IMR-90 (cell line): ENCODE measurements around the gene MEIS1. TPM values are rescaled to one million over a fixed set of nuclear protein-coding genes. Genes with fewer than 3 reads are reported as not detected.

Experiments
- ATAC-seq: fragments of 200-7000 bp; cut with Tn5 transposase; 2 replicates; pipeline ENCODE4 v1.9.1; 2020; ENCODE audit warnings: low read depth, mild to moderate bottlenecking, moderate library complexity
- BruUV-seq: library from RNA; stranded (reverse); fragments of 400-500 nt; replicated peaks from 2 replicates; lab custom pipeline; 2021; lab: Mats Ljungman, UMichigan
- CTCF ChIA-PET: fragments of 300-600 bp; formaldehyde crosslinking; extraction: SDS; loops from one replicate; lab custom pipeline; 2021; ENCODE audit warnings: antibody characterized with exemption; lab: Yijun Ruan, JAX
- POLR2A ChIA-PET: fragments of 300-600 bp; sonication (Branson Sonifier 250); formaldehyde crosslinking; loops from one replicate; lab custom pipeline; 2022; ENCODE audit warnings: antibody characterized with exemption; ENCODE audit not compliant: unreplicated experiment; lab: Charles Lee
- DNase-seq: peaks from one replicate; pipeline ENCODE4 v3.0.0; 2013
- H2AFZ ChIP-seq: replicated peaks from 2 replicates; pipeline ENCODE3; 2013; ENCODE audit warnings: low read length, mild to moderate bottlenecking; ENCODE audit not compliant: poor library complexity
- H2AK5ac ChIP-seq: 2 replicates; pipeline ENCODE4 v1.6.1; 2013; ENCODE audit warnings: low read depth, low read length, inconsistent platforms
- H2AK9ac ChIP-seq: replicated peaks from 2 replicates; pipeline ENCODE3; 2013; ENCODE audit warnings: mild to moderate bottlenecking, low read depth, low read length, moderate library complexity; ENCODE audit not compliant: poor library complexity
- H2BK120ac ChIP-seq: 2 replicates; pipeline ENCODE4 v1.6.1; 2013; ENCODE audit warnings: low read depth, low read length, inconsistent platforms
- H2BK15ac ChIP-seq: 3 replicates; pipeline ENCODE4 v1.6.1; 2013; ENCODE audit warnings: low read depth, low read length, inconsistent platforms
- H2BK20ac ChIP-seq: 2 replicates; pipeline ENCODE4 v1.6.1; 2013; ENCODE audit warnings: low read depth, mild to moderate bottlenecking, inconsistent platforms, low read length, moderate library complexity
- H2BK5ac ChIP-seq: 2 replicates; pipeline ENCODE4 v1.6.1; 2013; ENCODE audit warnings: mild to moderate bottlenecking, low read depth, low read length, inconsistent platforms; ENCODE audit not compliant: poor library complexity, severe bottlenecking
- H3K14ac ChIP-seq: replicated peaks from 2 replicates; pipeline ENCODE4 v1.6.1; 2013; ENCODE audit warnings: low read depth, low read length, inconsistent platforms
- H3K18ac ChIP-seq: 2 replicates; pipeline ENCODE4 v1.6.1; 2013; ENCODE audit warnings: low read depth, low read length, control low read depth
- H3K23ac ChIP-seq: 2 replicates; pipeline ENCODE4 v1.6.1; 2013; ENCODE audit warnings: low read depth, low read length, inconsistent platforms
- H3K27ac ChIP-seq: 2 replicates; pipeline ENCODE4 v1.5.1; 2013; ENCODE audit warnings: mild to moderate bottlenecking, control low read depth, low read length; ENCODE audit not compliant: insufficient read depth
- H3K27me3 ChIP-seq: 2 replicates; pipeline ENCODE4 v1.6.1; 2013; ENCODE audit warnings: low read length; ENCODE audit not compliant: control insufficient read depth, insufficient read depth
- H3K36me3 ChIP-seq: 2 replicates; pipeline ENCODE4 v1.6.1; 2013; ENCODE audit warnings: low read length, mixed read lengths; ENCODE audit not compliant: control insufficient read depth, insufficient read depth
- H3K4ac ChIP-seq: 2 replicates; pipeline ENCODE4 v1.6.1; 2013; ENCODE audit warnings: low read depth, low read length, inconsistent platforms
- H3K4me1 ChIP-seq: 2 replicates; pipeline ENCODE4 v1.6.1; 2013; ENCODE audit warnings: low read length, mixed read lengths; ENCODE audit not compliant: control insufficient read depth, insufficient read depth
- H3K4me2 ChIP-seq: 2 replicates; pipeline ENCODE4 v1.6.1; 2013; ENCODE audit warnings: low read depth, mild to moderate bottlenecking, control low read depth, low read length, moderate library complexity
- H3K4me3 ChIP-seq: 2 replicates; pipeline ENCODE4 v1.5.1; 2013; ENCODE audit warnings: low read depth, mild to moderate bottlenecking, control low read depth, low read length, moderate library complexity; ENCODE audit not compliant: insufficient read depth
- H3K56ac ChIP-seq: 2 replicates; pipeline ENCODE4 v1.6.1; 2013; ENCODE audit warnings: low read length, inconsistent platforms; ENCODE audit not compliant: insufficient read depth; ENCODE audit errors: extremely low read depth
- H3K79me1 ChIP-seq, 2 experiments: 2 replicates each; pipeline ENCODE4 v1.6.1; 2013; ENCODE audit warnings: low read length in 2 of 2, inconsistent platforms in 1 of 2, low read depth in 1 of 2
- H3K9ac ChIP-seq: 2 replicates; pipeline ENCODE4 v1.6.1; 2013; ENCODE audit warnings: low read depth, low read length, control low read depth
- H3K9me1 ChIP-seq: 2 replicates; pipeline ENCODE4 v1.6.1; 2013; ENCODE audit warnings: low read length, inconsistent platforms; ENCODE audit not compliant: insufficient read depth
- H3K9me3 ChIP-seq: 2 replicates; pipeline ENCODE4 v1.6.1; 2013; ENCODE audit warnings: low read length; ENCODE audit not compliant: control insufficient read depth, insufficient read depth
- H4K20me1 ChIP-seq: 2 replicates; pipeline ENCODE4 v1.6.1; 2013; ENCODE audit warnings: low read length, inconsistent platforms; ENCODE audit not compliant: insufficient read depth
- H4K5ac ChIP-seq: 2 replicates; pipeline ENCODE4 v1.6.1; 2013; ENCODE audit warnings: mild to moderate bottlenecking, low read depth, low read length, control low read depth
- H4K8ac ChIP-seq, 2 experiments: 2 replicates each; pipeline ENCODE4 v1.6.1; 2013; ENCODE audit warnings: low read depth in 2 of 2, low read length in 2 of 2, control low read depth in 1 of 2, inconsistent platforms in 1 of 2
- H4K91ac ChIP-seq: 2 replicates; pipeline ENCODE4 v1.6.1; 2013; ENCODE audit warnings: low read depth, low read length, inconsistent platforms; ENCODE audit not compliant: insufficient read depth
- CHD1 ChIP-seq: IDR thresholded peaks from 2 replicates; pipeline ENCODE4 v1.6.1; 2012; ENCODE audit warnings: low read depth, low read length, improper control_type of control experiment
- CTCF ChIP-seq: conservative IDR thresholded peaks from 2 replicates; pipeline ENCODE4 v1.5.1; 2012; ENCODE audit warnings: mild to moderate bottlenecking, low read depth, low read length, improper control_type of control experiment
- FOS ChIP-seq: fragments of 150-350 bp; IDR thresholded peaks from 2 replicates; pipeline ENCODE4 v1.6.1; 2016; ENCODE audit warnings: low read depth, low read length
- MAZ ChIP-seq: IDR thresholded peaks from 2 replicates; pipeline ENCODE4 v1.6.1; 2012; ENCODE audit warnings: low read depth, mild to moderate bottlenecking, low read length, improper control_type of control experiment, moderate library complexity, borderline replicate concordance
- MXI1 ChIP-seq: IDR thresholded peaks from 2 replicates; pipeline ENCODE4 v1.6.1; 2012; ENCODE audit warnings: low read depth, mild to moderate bottlenecking, low read length, moderate library complexity, borderline replicate concordance
- NFE2L2 ChIP-seq: fragments of 150-350 bp; IDR thresholded peaks from 2 replicates; pipeline ENCODE4 v1.6.1; 2016; ENCODE audit warnings: low read depth, mild to moderate bottlenecking, low read length
- POLR2A ChIP-seq: IDR thresholded peaks from 2 replicates; pipeline ENCODE4 v1.6.1; 2012; ENCODE audit warnings: mild to moderate bottlenecking, low read depth, low read length
- RAD21 ChIP-seq: IDR thresholded peaks from 2 replicates; pipeline ENCODE4 v1.6.1; 2012; ENCODE audit warnings: low read length, improper control_type of control experiment
- RCOR1 ChIP-seq: IDR thresholded peaks from 2 replicates; pipeline ENCODE4 v1.6.1; 2012; ENCODE audit warnings: mild to moderate bottlenecking, low read length, improper control_type of control experiment; ENCODE audit not compliant: insufficient replicate concordance
- RFX5 ChIP-seq: IDR thresholded peaks from 2 replicates; pipeline ENCODE4 v1.8.0; 2012; ENCODE audit warnings: low read depth, mild to moderate bottlenecking, low read length, moderate library complexity
- WGBS, 2 experiments: methylation state at CpG; one replicate each; pipeline versions ENCODE4 v1.1.5 to v1.1.7; 2013; ENCODE audit warnings: missing lambda C conversion rate in 2 of 2; ENCODE audit not compliant: insufficient read length in 1 of 2; ENCODE audit errors: extremely low coverage in 2 of 2; 5-methylcytosine and 5-hydroxymethylcytosine counted together
- dilution Hi-C: fragments of 300-500 bp; cut with HindIII; formaldehyde crosslinking; loops from one replicate; pipeline ENCODE4 v1.14.3; 2018; ENCODE audit warnings: low sequenced_read_pairs; ENCODE audit not compliant: unreplicated experiment
- in situ Hi-C: fragments of 300-500 bp; cut with MboI; formaldehyde crosslinking; loops from 3 replicates; pipeline ENCODE4 v1.14.3; 2019; ENCODE audit warnings: low sequenced_read_pairs, inconsistent platforms, mixed read lengths
- intact Hi-C: fragments of 100-400 bp; cut with micrococcal nuclease; formaldehyde crosslinking; loops from 2 replicates; pipeline ENCODE4 v1.10.0; 2022
- polyA plus RNA-seq, 3 experiments: library from polyadenylated mRNA; depleted of rRNA; stranded (reverse); fragments of >200 nt; gene quantifications; 2 replicates each; pipeline ENCODE4 v1.2.3, GENCODE V29; 2012; ENCODE audit warnings: low replicate concordance in 1 of 3
- total RNA-seq: library from RNA; depleted of rRNA; stranded (reverse); fragments of >200 nt; gene quantifications from 2 replicates; pipeline ENCODE4 v1.2.3, GENCODE V29; 2012
- TF ChIP-seq, protein P1 (sequence below): fragments of 150-350 bp; IDR thresholded peaks from 2 replicates; pipeline ENCODE4 v1.6.1; 2016; ENCODE audit warnings: low read depth, mild to moderate bottlenecking, low read length, moderate library complexity, borderline replicate concordance

Gene MEIS1
- total and polyA plus RNA-seq, 2 of the 4 experiments (the other 2 are of a cell fraction): 54.4 to 157 TPM

GRCh38 chr2:66418381-66418780 lies 16.5 kb upstream of the MEIS1 start:
- Histone ChIP-seq H3K4me2 (no peak overlapping the region), H3K27me3 (peaks cover 2% of the 10 kb centered on the region; the same call in 1 of the 2 replicates), H3K36me3 (no peaks in the 10 kb centered on the region), H2AK5ac (no peak overlapping the region), H2BK5ac (no peak overlapping the region), H3K27ac (no peak overlapping the region), H2BK15ac (no peak overlapping the region), H3K9me1 (no peaks in the 10 kb centered on the region), H3K9ac (no peak overlapping the region), H3K4ac (no peak overlapping the region), H4K20me1 (no peaks in the 10 kb centered on the region), H3K14ac (no peak overlapping the region), H2AFZ (no peak overlapping the region), H4K91ac (no peak overlapping the region), H3K4me3 (no peak overlapping the region), H4K8ac (no peak overlapping the region), H3K18ac (no peak overlapping the region), H3K4me1 (no peaks in the 10 kb centered on the region), H2BK120ac (no peak overlapping the region), H4K5ac (no peak overlapping the region), H3K9me3 (no peaks in the 10 kb centered on the region), H3K79me1 (no peaks in the 10 kb centered on the region), H2BK20ac (no peak overlapping the region), H3K56ac (no peak overlapping the region), H2AK9ac (no peak overlapping the region), H3K23ac (no peak overlapping the region)
- in situ Hi-C loops: loop anchor here (25.0 kb wide), 1 partner anchor 781 kb away; no protein-coding TSS in a partner anchor
- intact Hi-C loops: no loop called here
- BruUV-seq: no TSS peak
- ChIA-PET POLR2A (no interaction called here), CTCF (interaction anchor here (0.6 to 1.3 kb wide), 2 partner anchors 10 to 39 kb away, joined by 3 to 4 read pairs; no protein-coding TSS in a partner anchor)
- no peak for DNase-seq
- 94% methylated on average over 9 of the region's 18 CpGs; no CpG with 5 or more reads in 1 of the 2 experiments for WGBS, 2 experiments
- dilution Hi-C loops: no loop called here
- ATAC-seq: no peak
- TF ChIP-seq, protein P1, sequence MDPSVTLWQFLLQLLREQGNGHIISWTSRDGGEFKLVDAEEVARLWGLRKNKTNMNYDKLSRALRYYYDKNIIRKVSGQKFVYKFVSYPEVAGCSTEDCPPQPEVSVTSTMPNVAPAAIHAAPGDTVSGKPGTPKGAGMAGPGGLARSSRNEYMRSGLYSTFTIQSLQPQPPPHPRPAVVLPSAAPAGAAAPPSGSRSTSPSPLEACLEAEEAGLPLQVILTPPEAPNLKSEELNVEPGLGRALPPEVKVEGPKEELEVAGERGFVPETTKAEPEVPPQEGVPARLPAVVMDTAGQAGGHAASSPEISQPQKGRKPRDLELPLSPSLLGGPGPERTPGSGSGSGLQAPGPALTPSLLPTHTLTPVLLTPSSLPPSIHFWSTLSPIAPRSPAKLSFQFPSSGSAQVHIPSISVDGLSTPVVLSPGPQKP: no peak
- TF ChIP-seq MAZ: no peak
- no peak for TF ChIP-seq CTCF
- no peak for TF ChIP-seq MXI1
- TF ChIP-seq POLR2A: no peak
- TF ChIP-seq CHD1: no peak
- no peak for TF ChIP-seq RCOR1
- no peak for TF ChIP-seq RAD21
- no peak for TF ChIP-seq RFX5
- no peak for TF ChIP-seq FOS
- TF ChIP-seq NFE2L2: no peak
